ENCODE results near the gene DLGAP5. TPM values are rescaled to one million over a fixed set of nuclear protein-coding genes. Genes with fewer than 3 reads are reported as not detected.

Gene DLGAP5
- total RNA-seq, 6 experiments from 2014 or later, result 21.8 to 58.3 (median 52.5) TPM

DNA sequence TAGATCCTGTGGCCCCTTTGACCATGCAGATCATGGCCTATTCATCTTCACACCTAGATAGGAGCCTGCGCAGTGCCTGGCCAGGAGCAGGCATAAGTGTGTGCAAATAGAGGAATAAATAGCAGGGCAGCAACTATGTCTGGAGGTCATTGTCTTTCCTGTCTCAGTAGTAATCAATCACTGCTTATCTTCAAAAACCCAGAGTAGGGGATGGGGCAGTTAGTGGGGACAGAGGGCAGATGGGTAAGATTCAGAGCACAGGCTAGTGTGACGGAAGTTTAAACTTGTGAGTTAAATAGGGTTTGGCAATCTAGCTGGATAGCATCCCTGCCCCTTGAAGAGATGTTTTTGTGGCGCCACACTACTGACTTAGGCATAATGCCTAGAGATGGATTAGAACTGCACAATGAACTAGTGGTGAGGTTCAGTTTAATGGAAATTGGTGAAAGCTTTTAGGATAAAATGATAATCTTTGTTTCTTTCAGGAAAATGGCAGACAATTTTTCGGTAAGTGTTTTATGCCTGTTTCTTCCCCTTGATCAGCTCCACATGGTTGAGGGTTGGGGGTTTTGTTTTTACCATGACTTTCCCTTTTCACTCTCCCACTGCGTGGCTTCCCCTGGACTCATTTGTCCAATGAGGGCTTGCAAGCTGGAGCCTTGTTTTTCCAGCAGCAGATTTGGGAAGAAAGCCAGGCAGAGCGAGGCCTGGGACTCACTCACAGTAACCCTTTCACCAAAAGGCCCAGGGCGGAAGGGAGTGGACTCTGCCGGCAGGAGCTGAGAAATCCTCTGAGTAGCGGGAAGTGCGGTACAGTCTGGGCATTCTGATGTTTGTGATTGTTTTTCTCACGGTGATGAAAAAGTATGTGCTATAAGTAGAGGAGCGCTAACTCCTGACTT lies 54.2 kb downstream of the DLGAP5 start:
- Mint-ChIP-seq H3K4me3 (no peak overlapping the region; the same call in 1 of the 2 replicates), H3K36me3 (ENCODE audit: low read depth) (peaks cover 34% of the 10 kb centered on the region), H3K27ac (peak overlapping the region; percentile 78), H3K9me3 (no peaks in the 10 kb centered on the region), H3K27me3 (ENCODE audit: insufficient read depth) (peaks cover 3% of the 10 kb centered on the region; the same call in 1 of the 2 replicates), H3K4me1 (ENCODE audit: low read depth) (peaks cover 35% of the 10 kb centered on the region)
- no peak for DNase-seq
- TF ChIP-seq, protein P1, sequence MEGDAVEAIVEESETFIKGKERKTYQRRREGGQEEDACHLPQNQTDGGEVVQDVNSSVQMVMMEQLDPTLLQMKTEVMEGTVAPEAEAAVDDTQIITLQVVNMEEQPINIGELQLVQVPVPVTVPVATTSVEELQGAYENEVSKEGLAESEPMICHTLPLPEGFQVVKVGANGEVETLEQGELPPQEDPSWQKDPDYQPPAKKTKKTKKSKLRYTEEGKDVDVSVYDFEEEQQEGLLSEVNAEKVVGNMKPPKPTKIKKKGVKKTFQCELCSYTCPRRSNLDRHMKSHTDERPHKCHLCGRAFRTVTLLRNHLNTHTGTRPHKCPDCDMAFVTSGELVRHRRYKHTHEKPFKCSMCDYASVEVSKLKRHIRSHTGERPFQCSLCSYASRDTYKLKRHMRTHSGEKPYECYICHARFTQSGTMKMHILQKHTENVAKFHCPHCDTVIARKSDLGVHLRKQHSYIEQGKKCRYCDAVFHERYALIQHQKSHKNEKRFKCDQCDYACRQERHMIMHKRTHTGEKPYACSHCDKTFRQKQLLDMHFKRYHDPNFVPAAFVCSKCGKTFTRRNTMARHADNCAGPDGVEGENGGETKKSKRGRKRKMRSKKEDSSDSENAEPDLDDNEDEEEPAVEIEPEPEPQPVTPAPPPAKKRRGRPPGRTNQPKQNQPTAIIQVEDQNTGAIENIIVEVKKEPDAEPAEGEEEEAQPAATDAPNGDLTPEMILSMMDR (IDR thresholded peaks at IDR 0.05), result no peak

- peak; percentile 58 for DNase-seq
- no peaks in the 10 kb centered on the region for H3K9me3 Mint-ChIP-seq
- H3K27ac Mint-ChIP-seq, result peak overlapping the region; percentile 78
- H3K36me3 Mint-ChIP-seq (ENCODE audit: low read depth), result peaks cover 28% of the 10 kb centered on the region
- peaks cover 3% of the 10 kb centered on the region; the same call in 1 of the 2 replicates for H3K27me3 Mint-ChIP-seq (ENCODE audit: insufficient read depth)
- peaks cover 44% of the 10 kb centered on the region for H3K4me1 Mint-ChIP-seq (ENCODE audit: low read depth)
- no peak overlapping the region for H3K4me3 Mint-ChIP-seq
- TF ChIP-seq, protein P1 (IDR thresholded peaks at IDR 0.05), result no peak
Observed at GRCh38 chr14:55136241-55136640, 55.1 kb downstream of the DLGAP5 start.

DNA sequence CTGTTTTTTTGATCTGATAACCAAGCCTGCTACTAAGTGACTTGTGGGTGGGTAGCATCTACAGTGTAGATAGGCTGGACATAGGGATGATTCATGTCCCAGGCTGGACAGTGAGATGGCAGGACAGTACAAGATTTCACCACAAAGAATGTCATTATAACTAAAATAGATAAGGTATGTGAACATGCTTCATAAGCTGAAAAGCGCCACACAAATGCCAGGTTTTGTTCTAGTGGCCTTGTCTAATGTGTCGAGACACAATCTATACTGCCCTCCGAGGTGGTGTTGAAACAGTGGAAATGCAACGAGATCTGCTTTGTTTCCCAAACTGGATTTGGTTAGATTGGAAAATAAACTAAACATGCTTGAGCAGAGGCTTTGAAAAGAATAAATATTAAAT lies 58.0 kb downstream of the DLGAP5 start:
- peaks cover 6% of the 10 kb centered on the region; the same call in 1 of the 2 replicates for H3K36me3 Mint-ChIP-seq (ENCODE audit: low read depth)
- H3K9me3 Mint-ChIP-seq, result no peaks in the 10 kb centered on the region
- peaks cover 60% of the 10 kb centered on the region for H3K4me1 Mint-ChIP-seq (ENCODE audit: low read depth)
- H3K27ac Mint-ChIP-seq, result peak overlapping the region; percentile 51
- TF ChIP-seq, protein P1 (IDR thresholded peaks at IDR 0.05), result peak; percentile 70
- H3K4me3 Mint-ChIP-seq, result no peak overlapping the region
- peak; percentile 65 for DNase-seq
- peaks cover 3% of the 10 kb centered on the region; the same call in 1 of the 2 replicates for H3K27me3 Mint-ChIP-seq (ENCODE audit: insufficient read depth)

- no peak for DNase-seq
- Mint-ChIP-seq H3K4me3 (peak overlapping the region; percentile 31; the same call in 1 of the 2 replicates), H3K36me3 (ENCODE audit: low read depth) (no peaks in the 10 kb centered on the region; the same call in 1 of the 2 replicates), H3K27me3 (ENCODE audit: insufficient read depth) (peaks cover 3% of the 10 kb centered on the region; the same call in 1 of the 2 replicates), H3K4me1 (ENCODE audit: low read depth) (peaks cover 66% of the 10 kb centered on the region), H3K27ac (peak overlapping the region; percentile 7; the same call in 1 of the 2 replicates), H3K9me3 (no peaks in the 10 kb centered on the region)
- TF ChIP-seq, protein P1 (IDR thresholded peaks at IDR 0.05), result no peak
Observed at GRCh38 chr14:55131370-55132137, 59.8 kb downstream of the DLGAP5 start.

DNA sequence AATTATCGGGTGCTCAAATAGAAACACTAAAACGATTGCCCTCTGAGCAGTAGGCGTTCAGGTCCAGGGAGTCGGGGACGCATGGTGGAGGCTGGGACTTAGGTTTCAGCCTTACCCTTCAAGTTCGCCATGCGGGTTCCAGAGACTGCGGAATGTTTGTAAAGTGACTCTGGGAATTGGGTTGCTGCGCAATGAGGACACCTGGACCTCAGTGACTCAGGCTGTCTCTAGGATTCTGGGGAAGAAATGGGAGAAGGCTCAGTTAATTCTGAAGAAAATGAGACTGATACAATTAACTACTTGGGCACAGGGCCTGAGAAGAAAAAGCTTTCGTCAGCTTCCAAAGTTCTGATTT lies 61.2 kb downstream of the DLGAP5 start:
- TF ChIP-seq, protein P1 (IDR thresholded peaks at IDR 0.05), result no peak
- Mint-ChIP-seq H3K9me3 (no peaks in the 10 kb centered on the region), H3K36me3 (ENCODE audit: low read depth) (no peaks in the 10 kb centered on the region; the same call in 1 of the 2 replicates), H3K4me3 (peak overlapping the region; percentile 93), H3K27ac (peak overlapping the region; percentile 88), H3K4me1 (ENCODE audit: low read depth) (peaks cover 64% of the 10 kb centered on the region), H3K27me3 (ENCODE audit: insufficient read depth) (peaks cover 3% of the 10 kb centered on the region; the same call in 1 of the 2 replicates)
- DNase-seq, result peak; percentile 23
